ENCODE data around the gene KHDC1.

DNA sequence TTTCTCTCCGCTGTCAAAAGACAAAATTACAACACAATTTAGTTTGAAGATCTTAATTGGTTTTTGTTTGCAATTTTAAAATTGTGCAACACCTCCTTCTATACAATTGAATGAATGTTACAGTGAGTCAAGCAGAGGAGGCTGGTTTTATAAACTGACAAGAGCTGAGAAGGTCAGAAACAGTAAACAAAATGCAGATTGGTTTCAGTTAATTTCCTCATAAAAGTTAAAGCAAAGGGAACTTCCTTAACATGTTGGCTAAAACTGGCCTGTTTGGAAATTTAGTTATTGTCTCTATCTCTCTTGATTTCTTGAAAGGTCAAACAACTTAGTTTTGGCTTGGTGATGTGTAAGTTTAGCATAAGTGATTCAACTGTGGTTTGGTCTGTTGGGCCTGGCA lies 59.9 kb downstream of the KHDC1 start:
- no peak for TF ChIP-seq POLR2A (IDR thresholded peaks at IDR 0.05)
- TF ChIP-seq, protein P1, sequence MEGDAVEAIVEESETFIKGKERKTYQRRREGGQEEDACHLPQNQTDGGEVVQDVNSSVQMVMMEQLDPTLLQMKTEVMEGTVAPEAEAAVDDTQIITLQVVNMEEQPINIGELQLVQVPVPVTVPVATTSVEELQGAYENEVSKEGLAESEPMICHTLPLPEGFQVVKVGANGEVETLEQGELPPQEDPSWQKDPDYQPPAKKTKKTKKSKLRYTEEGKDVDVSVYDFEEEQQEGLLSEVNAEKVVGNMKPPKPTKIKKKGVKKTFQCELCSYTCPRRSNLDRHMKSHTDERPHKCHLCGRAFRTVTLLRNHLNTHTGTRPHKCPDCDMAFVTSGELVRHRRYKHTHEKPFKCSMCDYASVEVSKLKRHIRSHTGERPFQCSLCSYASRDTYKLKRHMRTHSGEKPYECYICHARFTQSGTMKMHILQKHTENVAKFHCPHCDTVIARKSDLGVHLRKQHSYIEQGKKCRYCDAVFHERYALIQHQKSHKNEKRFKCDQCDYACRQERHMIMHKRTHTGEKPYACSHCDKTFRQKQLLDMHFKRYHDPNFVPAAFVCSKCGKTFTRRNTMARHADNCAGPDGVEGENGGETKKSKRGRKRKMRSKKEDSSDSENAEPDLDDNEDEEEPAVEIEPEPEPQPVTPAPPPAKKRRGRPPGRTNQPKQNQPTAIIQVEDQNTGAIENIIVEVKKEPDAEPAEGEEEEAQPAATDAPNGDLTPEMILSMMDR (IDR thresholded peaks at IDR 0.05), result no peak

Measured in lower leg skin (tissue), 3 donors.